Ovary (tissue), 3 donors: ENCODE measurements around the gene MBD3L5.
"Not testable (repeated sequence)": the region's sequence is repeated elsewhere in the genome, so short reads cannot be mapped to it uniquely, and the experiment has no call there.

ENCODE experiments used
- EP300 ChIP-seq: sonication (generic); formaldehyde crosslinking; IDR thresholded peaks from one replicate; pipeline ENCODE4 v1.6.1; 2017; ENCODE audit warnings: antibody characterized with exemption
- TF ChIP-seq, protein P1 (sequence below), 3 donors: fragments of 450-650 bp in 2 of 3; fragments of 200-600 bp in 1 of 3; IDR thresholded peaks; one replicate each; pipeline versions ENCODE4 v1.5.1 to v1.8.0; 2016 to 2022; ENCODE audit warnings: antibody characterized with exemption in 3 of 3, mild to moderate bottlenecking in 1 of 3
- donor health status: DM: no; HTN: no; CAD: no.

GRCh38 chr19:7051421-7051820 is 21.0 kb downstream of the MBD3L5 start:
- not testable (repeated sequence) for TF ChIP-seq EP300
- TF ChIP-seq, protein P1, sequence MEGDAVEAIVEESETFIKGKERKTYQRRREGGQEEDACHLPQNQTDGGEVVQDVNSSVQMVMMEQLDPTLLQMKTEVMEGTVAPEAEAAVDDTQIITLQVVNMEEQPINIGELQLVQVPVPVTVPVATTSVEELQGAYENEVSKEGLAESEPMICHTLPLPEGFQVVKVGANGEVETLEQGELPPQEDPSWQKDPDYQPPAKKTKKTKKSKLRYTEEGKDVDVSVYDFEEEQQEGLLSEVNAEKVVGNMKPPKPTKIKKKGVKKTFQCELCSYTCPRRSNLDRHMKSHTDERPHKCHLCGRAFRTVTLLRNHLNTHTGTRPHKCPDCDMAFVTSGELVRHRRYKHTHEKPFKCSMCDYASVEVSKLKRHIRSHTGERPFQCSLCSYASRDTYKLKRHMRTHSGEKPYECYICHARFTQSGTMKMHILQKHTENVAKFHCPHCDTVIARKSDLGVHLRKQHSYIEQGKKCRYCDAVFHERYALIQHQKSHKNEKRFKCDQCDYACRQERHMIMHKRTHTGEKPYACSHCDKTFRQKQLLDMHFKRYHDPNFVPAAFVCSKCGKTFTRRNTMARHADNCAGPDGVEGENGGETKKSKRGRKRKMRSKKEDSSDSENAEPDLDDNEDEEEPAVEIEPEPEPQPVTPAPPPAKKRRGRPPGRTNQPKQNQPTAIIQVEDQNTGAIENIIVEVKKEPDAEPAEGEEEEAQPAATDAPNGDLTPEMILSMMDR (IDR thresholded peaks at IDR 0.05): not testable (repeated sequence)
